HL-60/S4 treated with retinoic acid at 250 ng/mL for 4 days and 3 days (cell line): Measurements from ENCODE around the gene MS4A6E.

ENCODE experiments used
- in situ Hi-C: fragments of 300-500 bp; cut with MboI; formaldehyde crosslinking; loops from 2 replicates; pipeline ENCODE4 v1.7.0; 2022; ENCODE audit warnings: low sequenced_read_pairs

MS4A6E gene

DNA sequence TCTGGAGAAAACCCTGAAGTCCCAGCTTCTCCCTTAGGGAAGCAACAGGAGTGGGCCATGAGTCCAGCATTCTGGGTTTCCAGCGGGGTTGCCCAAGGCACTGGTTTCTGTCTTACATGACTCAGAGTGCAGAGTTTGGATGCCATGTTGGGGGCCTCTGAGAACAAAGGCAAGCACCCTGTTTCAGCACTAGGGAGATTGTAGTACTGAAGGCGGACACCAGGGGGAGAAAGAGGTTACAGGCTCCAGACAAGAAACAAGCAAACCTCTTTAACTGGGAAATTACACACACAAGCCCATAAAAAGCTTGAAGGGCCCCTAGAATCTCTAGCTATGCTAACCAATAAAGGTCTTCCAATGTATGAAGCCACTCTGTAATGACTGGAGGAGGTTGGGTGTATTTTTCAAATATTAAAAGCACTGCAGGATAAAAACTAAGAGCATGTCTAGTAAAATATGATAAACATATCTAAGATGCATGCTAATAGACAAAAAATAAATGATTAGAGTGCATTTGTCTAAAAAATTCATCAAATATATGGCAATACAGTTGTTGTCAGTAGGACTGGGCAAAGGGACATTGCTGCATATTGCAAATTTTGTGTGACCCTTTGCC, 7.1 kb downstream of the MS4A6E start:
- in situ Hi-C loops = no loop called here

DNA sequence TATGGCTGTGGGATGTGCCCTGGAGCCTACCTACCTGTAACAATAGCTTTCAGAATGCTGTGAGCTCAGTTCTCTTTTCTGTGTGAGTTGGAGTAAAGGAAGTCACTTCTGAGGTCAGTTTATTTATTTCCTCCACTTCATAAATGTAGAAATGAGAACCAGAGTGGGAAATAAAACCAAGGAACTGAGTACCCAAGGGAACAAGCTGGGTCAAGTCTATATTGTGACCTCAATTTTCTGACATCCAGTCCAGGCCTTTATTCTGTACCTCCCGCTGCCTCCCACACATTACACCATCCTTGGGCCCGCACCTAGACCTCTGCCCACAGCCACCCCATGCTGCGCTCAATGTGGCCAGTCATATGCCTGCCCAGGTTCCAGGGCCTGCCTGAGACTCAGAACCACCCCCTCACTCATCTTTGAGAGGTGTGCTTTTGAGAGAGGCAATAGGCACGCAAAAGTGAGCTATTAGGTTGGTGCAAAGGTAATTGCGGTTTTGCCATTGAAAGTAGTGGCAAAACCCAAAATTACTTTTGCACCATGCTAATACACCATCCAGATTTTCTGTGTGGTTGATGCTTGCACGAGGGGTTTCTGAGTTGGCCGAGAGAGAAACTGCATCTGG, 9.8 kb downstream of the MS4A6E start:
- in situ Hi-C loops = no loop called here

DNA sequence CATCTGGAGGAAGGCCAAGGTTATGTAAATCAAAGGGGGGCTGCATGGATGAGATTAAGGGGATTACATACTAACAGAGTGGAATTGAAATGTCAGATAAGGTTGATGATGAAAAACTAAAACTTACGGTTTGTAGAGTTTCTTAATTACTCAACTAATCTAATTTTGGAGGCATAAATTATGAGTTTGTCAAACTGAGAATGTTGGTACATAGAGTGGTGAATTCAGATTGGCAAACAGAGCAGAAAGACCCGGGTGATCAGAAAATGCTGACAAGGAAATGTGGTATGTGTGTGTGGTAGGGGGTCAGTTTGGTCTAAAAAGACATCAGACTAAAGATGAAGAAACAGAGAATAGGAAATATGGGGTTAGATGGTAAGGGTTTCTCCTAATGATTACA, 11.0 kb downstream of the MS4A6E start:
- in situ Hi-C loops = no loop called here

DNA sequence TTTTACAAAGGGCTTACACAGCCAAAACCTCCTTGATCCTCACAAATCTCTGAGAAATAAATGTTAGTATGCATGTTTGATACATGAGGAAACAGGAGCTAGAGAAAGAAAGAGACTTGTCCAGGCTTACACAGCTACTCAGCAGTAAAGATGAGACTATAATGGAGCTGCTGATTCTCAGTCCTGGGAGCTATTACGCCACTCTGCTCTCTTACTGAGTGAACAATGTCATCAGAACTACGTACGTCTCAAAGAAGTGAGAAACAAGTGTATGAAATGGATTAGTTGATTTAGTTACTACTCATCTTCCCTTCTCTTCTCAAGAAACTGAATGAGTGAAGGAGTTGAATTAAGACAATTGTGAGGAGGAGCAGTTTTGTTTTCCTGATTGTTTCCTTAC, 12.3 kb downstream of the MS4A6E start:
- in situ Hi-C loops = no loop called here

DNA sequence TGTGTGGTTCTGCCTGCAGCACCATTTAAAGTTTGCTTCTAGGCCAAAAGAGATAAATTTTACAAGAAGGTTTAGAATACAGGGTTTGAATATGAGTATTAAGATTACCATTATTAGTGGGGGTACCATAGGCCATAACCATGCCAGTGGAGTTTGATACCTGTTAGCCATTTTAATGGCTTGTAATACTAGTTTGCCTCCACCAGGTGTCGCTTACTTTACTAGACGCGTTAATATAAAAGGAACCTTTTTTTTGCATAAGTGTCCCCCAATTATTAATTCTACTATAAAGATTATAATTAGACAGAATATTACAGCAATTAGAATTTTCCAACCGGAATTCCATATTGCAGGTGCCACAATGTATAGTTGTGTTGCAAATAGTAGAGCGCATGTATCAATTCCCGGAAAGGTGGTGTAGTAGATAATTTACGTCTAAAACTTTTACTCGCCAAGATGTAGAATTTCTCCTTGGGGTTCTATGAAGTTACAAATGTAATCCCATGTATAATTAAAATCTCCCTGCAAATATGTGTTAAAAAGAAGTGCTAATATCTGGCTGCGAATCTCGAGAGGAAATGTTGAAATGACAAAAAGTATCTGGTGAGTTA, 16.1 kb downstream of the MS4A6E start:
- in situ Hi-C loops = no loop called here

DNA sequence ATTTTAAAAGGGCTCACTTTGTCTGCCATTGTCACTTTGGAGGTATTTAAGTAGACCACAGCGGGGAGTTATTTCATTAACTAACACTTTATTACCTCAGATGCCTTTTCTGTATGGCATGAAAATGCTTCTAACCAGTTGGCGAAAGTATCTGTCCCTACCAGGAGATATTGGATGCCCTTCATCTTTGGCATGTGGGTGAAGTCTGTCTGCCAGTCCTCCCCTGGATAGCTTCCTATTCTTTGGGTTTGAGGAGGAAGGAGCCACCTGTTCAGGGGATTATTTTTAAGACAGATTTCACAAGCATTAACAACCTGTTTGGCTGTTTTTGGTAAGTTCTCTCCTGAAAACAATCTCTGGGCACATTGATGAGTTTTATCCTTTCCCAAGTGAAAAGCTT, 17.1 kb downstream of the MS4A6E start:
- in situ Hi-C loops = no loop called here

DNA sequence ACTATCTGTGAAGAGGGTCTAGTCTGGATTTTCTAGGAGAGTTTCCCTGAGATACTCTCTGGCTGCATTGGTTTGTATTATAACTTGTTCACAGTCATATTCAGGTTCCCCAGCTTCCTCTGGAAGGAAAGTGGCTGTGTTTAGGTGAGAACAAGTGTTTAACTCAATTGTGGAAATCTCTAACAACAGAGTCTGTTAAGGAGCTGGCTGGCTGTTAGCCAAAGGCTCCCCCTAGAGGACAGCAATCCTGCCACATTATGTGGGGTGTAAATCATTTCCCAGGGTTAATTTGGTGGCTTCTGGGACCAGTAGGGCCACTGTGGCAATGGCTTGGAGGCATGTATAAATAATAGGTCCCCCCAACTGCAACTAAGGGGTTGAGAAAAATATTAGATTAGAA, 18.4 kb downstream of the MS4A6E start:
- in situ Hi-C loops = no loop called here

DNA sequence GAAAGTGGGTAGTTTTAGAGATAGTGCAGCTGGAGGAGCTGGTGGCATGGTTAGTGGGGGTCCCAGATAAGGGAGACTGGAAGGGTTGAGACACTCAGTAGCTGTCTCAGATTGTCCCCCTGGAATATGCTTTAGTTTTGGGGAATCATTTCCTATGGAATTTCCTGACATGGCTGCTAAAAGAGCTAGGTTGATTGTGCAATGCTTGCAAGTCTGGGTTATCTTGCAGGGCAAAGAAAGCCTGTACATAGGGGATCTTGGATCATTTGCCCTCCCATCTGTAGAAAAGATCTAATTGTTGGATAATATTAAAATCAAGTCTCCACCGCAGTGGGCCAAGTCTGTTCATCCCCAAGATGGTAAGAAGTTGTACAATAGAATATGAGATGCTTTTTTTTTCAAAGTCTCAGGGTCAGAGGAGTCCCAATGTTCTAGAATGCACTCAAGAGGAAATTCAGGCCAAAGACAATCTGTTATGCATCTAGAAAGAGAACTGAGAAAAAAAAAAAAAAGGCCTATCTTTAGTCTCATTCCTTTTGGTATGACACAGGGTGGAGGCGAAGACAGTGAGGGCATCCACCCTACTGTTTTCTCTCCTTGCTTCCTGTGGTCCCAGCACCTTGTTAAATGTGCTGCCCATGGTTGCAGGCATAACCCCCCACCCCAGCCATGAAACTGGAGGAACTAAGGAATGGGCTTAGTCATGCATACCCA, 20.2 kb downstream of the MS4A6E start:
- in situ Hi-C loops = no loop called here

DNA sequence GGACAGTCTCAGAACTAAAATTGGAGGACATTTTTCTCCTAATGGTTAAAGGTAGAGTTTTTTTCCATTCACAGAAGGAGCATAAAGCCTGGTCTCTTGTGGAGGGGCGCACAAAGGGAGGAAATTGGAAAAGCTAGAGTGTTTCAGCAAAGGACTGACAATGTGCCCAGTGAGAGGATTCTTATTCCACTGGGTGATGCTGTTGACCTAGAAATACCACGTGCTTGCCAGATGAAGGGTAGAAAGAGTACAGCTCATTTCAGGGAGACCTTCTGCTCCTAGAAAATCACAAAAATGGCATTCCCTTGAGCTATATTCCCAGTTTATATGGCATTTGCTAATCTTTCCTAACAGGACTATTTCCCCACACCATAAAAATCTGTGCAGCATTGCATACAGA, 21.1 kb downstream of the MS4A6E start:
- in situ Hi-C loops = no loop called here

DNA sequence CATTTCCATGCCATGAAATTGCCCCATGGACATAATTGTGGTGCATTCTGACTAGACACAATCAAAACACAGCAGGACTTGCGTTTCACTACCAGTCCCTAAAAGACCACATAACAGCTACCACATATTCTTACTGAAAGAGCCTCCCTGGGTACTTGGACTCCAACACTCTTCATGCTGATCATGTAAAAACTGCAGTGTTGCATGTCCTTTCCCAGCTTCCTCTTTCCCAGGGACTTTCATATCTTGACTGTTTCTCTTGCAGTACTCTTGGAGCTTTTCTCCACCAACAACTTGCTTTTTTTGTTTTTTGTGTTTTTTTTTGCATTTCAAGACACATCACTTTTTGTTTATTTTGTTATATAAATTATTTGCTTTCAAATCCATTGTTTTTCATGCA, 22.9 kb downstream of the MS4A6E start:
- in situ Hi-C loops = loop anchor here (25.0 kb wide), 1 partner anchor 262 kb away; no protein-coding TSS in a partner anchor

DNA sequence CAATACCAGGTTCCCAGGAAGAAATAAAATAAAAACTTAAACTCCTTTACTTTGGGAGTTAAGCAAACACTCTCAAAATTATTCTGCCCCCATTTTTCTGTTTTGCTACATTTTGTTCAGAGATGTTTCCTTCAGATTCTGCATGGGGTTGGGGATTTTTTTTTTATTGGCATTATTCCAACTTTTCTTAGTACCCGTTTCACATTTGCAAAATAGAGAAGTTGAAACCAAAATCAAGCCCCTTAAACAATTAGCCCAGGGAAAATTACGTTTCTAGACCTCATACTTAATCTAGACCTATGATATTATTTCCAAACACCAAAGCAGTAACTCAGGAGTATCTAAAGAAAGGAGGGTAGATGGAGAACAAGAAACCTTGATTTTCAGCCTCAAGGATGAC, 30.7 kb downstream of the MS4A6E start:
- in situ Hi-C loops = loop anchor here (25.0 kb wide), 1 partner anchor 255 kb away; no protein-coding TSS in a partner anchor

DNA sequence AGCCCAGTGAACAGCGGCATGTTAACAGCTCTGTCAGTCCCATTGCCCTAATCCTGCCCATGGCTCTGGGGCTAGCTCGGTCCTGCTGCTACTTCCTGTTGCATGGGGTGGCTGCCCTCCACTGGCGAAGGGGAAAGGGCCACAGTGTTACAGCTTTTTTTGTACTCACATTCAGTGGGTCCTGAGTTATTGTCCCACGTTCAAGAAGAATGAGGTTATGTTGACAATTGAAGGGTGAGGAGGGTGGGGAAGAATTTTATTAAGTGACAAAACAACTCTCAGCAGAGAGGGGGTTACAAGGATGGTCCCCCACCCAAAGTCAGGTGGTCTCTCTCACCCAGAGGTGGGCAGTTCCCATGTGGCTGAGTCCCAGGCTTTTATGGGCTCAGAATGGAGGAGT, 33.6 kb downstream of the MS4A6E start:
- in situ Hi-C loops = loop anchor here (25.0 kb wide), 1 partner anchor 252 kb away; no protein-coding TSS in a partner anchor

DNA sequence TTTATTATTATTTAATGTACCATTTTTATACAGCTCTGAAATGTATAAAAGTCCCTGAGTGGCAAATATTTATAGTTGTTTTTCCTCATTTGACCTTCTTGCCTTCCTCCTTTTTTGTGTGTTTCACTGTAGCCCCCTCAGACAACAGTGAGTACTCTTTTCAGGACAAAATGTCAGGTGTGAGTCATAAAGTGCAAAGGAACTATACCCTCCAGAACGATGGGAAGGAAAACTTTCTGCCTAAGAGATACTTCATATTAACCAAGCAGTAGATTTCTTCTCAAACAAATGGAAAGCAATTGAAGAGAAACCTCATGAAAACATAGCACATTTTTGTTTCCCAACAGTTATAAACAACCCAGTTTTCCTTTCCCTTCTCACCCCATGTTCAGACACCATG, 35.2 kb downstream of the MS4A6E start:
- in situ Hi-C loops = loop anchor here (25.0 kb wide), 1 partner anchor 250 kb away; no protein-coding TSS in a partner anchor

DNA sequence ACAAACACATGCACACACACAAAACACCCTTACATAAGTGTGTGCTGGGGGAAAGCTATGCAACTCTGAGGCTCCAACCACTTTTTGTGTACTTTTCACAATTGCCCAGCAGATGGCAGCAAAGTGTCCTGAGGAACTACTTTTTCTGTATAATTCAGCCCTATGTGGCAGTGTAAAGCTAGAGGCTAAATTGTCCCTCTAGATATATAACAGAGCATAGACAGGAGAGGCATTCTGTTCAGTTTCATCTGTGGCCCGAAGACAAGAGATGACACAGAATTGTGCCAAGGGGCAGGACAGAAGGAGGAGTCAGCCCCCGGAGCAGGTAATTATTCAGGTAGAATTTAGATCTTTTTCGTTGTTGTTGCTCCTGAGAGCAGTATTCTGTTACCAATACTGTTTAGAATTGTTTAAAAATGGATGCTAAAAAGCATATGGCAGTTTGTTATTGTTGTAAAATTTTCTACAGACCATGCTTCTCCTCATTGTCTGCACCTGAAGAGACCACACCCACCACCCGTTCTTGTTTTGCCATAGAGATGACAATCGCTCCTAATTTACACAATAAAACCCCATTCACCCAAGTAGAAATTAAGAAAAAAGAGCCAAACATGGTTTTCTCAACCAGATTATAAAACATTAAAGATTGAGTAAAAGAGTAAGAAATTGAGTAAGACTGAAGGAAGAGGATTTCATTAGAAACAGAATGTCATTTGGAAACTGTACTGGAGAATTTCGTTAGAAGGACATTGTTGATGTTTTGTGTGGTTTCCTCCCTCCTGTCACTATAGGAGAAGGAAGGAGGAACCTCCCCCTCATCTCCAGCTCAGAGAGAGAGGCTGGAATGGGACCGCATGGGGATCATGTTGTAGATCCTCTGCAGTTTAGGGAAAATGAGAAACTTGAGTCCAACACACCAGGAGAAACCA, 36.8 kb downstream of the MS4A6E start:
- in situ Hi-C loops = loop anchor here (25.0 kb wide), 1 partner anchor 248 kb away; no protein-coding TSS in a partner anchor

DNA sequence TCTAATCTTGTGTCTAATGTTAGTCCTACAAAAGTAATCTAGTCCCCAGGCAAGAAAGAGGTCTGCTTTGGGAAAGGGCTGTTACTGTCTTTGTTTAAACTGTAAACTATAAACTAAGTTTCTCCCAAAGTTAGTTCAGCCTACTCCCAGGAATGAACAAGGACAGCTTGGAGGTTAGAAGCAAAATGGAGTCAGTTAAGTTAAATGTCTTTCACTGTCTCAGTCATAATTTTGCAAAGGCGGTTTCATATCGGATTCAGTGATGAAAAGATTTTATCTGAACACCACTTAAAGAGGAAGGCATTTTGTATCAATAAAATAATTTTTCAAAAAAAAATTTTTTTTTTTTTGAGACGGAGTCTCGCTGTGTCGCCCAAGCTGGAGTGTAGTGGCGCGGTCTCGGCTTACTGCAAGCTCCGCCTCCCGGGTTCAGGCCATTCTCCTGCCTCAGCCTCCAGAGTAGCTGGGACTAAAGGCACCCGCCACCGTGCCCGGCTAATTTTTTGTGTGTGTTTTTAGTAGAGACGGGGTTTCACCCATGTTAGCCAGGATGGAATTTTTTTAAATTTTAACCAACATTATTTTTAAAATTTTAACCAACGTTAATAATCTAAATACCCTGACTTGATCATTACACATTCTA, 39.3 kb downstream of the MS4A6E start:
- in situ Hi-C loops = loop anchor here (25.0 kb wide), 1 partner anchor 246 kb away; no protein-coding TSS in a partner anchor

DNA sequence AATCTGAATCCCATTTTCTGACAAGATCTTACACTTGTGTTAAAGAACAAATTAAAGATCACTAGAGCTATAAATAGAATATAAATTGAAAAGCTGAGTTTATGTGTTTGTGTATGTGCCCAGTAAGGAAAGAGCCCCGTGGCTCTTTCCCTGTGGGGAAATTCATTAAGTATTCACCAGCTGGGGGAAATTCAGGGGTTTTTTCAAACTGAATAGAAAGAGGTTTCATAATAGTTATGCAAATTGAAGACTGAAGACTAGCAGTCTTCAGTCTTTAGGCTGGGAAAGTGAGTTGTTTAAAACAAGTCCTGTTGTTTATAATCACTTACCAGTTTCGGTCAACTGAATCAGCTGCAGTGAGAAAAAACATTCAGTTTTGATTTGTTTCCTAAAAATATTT, 40.0 kb downstream of the MS4A6E start:
- in situ Hi-C loops = loop anchor here (25.0 kb wide), 1 partner anchor 245 kb away; no protein-coding TSS in a partner anchor

DNA sequence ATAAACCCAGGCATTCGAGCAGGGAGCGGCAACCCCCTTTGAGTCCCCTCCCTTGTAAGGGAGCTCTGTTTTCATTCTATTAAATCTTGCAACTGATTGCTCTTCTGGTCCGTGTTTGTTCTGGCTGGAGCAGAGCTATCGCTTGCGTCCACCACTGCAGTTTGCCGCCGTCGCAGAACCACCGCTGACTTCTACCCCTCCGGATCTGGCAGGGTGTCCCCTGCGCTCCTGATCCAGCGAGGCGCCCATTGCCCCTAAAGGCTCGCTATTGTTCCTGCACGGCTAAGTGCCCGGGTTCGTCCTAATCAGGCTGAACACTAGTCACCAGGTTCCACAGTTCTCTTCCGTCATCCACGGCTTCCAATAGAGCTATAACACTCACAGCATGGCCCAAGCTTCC, 40.8 kb downstream of the MS4A6E start:
- in situ Hi-C loops = loop anchor here (25.0 kb wide), 1 partner anchor 244 kb away; no protein-coding TSS in a partner anchor

DNA sequence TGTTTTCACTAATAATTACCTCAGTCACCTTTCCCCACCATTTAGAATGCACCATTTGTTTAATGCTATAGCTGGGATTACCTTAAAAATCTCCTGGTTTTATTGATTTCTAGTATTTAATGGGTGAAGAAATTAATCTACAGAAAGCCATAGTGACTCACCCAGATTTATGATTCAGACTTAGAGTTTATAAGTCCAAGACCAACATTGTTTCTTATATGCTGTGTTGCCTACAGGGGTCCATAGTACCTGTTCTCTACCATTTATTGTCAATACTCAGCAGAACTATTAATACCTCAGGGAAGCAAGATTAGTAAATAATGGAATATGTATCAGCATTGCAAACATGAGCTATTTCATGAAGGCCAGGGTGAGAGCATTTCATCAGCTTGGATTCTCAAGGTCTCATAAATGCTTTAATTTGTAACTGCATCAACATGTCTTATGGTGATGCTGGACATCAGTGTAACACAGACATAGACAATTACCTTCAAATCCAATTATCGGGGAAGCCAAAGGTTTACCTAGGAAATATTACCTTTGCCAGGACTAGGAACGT, 43.3 kb downstream of the MS4A6E start:
- in situ Hi-C loops = loop anchor here (25.0 kb wide), 1 partner anchor 242 kb away; no protein-coding TSS in a partner anchor

DNA sequence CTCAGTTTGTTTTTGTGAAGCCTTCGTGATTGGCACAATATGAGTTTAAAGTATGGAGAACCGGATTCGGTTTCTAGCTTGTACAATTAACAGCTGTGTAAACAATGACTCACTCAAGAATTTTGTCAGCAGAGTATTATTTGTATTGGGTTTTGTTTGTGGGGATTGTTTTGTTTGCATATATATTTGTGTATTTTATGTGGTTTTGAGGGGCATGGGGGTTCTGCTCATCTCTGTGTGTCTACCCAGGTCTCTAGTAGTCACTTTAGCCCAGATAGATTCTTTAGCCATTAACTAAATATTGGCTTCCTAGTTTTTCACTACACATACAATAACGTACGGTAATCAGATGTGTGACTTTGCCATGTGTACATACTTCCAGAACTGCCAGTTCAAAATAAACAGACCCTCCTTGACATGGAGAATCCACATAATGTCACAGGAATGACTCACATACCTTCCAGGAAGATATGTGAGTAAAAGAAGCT, 43.8 kb downstream of the MS4A6E start:
- in situ Hi-C loops = loop anchor here (25.0 kb wide), 1 partner anchor 241 kb away; no protein-coding TSS in a partner anchor
